DOHH2 (cell line): ENCODE measurements around the gene FTCD.

Source experiments
- CTCF ChIP-seq: fragments of 200-600 bp; sonication (generic); IDR thresholded peaks from one replicate; pipeline ENCODE4 v1.5.1; 2014; ENCODE audit warnings: antibody characterized with exemption, mild to moderate bottlenecking, low read depth, low read length; ENCODE audit not compliant: poor library complexity, severe bottlenecking
- EZH2phosphoT487 ChIP-seq: fragments of 200-600 bp; sonication (generic); IDR thresholded peaks from 2 replicates; pipeline ENCODE4 v1.6.1; 2017; ENCODE audit warnings: borderline replicate concordance, mild to moderate bottlenecking, antibody characterized with exemption, low read length, moderate library complexity, mixed read lengths

GRCh38 chr21:46156678-46157077 is 1.3 kb upstream of the FTCD start:
- TF ChIP-seq CTCF (no peak), EZH2phosphoT487 (no peak)
